H1 (cell line): Measurements from ENCODE around the gene IST1. TPM values are rescaled to one million over a fixed set of nuclear protein-coding genes. Genes with fewer than 3 reads are reported as not detected.

Experiments
- CTCF ChIA-PET: fragments of 300-600 bp; sonication (Branson Sonifier 250); formaldehyde crosslinking; loops from one replicate; lab custom pipeline; 2021; ENCODE audit not compliant: partially characterized antibody; lab: Charles Lee
- POLR2A ChIA-PET: fragments of 300-600 bp; sonication (Branson Sonifier 250); formaldehyde crosslinking; loops from one replicate; lab custom pipeline; 2021; ENCODE audit warnings: inconsistent platforms; ENCODE audit not compliant: partially characterized antibody; lab: Charles Lee
- DNase-seq, 2 experiments: peaks; one replicate each; pipeline versions ENCODE4 v3.0.0 to v3.0.0-alpha.2; 2010 to 2022; ENCODE audit warnings: low spot score in 2 of 2, low read depth in 1 of 2, mixed read lengths in 1 of 2
- FAIRE-seq: peaks from 2 replicates; lab custom pipeline; 2011; peaks lifted over from hg19 to GRCh38; lab: Jason Lieb, UNC
- H2AFZ ChIP-seq: 2 replicates; pipeline ENCODE4 v1.8.1; 2012; ENCODE audit warnings: low read length, inconsistent platforms
- H2AK5ac ChIP-seq: 2 replicates; pipeline ENCODE4 v1.6.1; 2013; ENCODE audit warnings: low read depth, low read length
- H2BK120ac ChIP-seq: replicated peaks from 2 replicates; pipeline ENCODE3; 2013; ENCODE audit warnings: low read depth, low read length, inconsistent platforms
- H2BK12ac ChIP-seq: 2 replicates; pipeline ENCODE4 v1.6.1; 2013; ENCODE audit warnings: low read depth, low read length
- H2BK15ac ChIP-seq: 2 replicates; pipeline ENCODE4 v1.6.1; 2013; ENCODE audit warnings: low read length
- H2BK20ac ChIP-seq: 2 replicates; pipeline ENCODE4 v1.6.1; 2013; ENCODE audit warnings: low read length
- H2BK5ac ChIP-seq: 2 replicates; pipeline ENCODE4 v1.6.1; 2013; ENCODE audit warnings: low read depth, low read length
- H3K14ac ChIP-seq: 2 replicates; pipeline ENCODE4 v1.6.1; 2013; ENCODE audit warnings: inconsistent platforms; ENCODE audit not compliant: insufficient read length
- H3K18ac ChIP-seq: 2 replicates; pipeline ENCODE4 v1.6.1; 2013; ENCODE audit warnings: low read length; ENCODE audit errors: extremely low read depth
- H3K23ac ChIP-seq: 2 replicates; pipeline ENCODE4 v1.6.1; 2013; ENCODE audit warnings: inconsistent platforms; ENCODE audit not compliant: insufficient read length
- H3K23me2 ChIP-seq: 2 replicates; pipeline ENCODE4 v1.6.1; 2013; ENCODE audit warnings: low read depth, low read length
- H3K27ac ChIP-seq: 2 replicates; pipeline ENCODE4 v1.6.1; 2011; ENCODE audit warnings: low read depth, low read length, inconsistent platforms
- H3K27me3 ChIP-seq, 4 experiments: replicated peaks in 1 of 4; 1 replicate in 1 of 4; 2 replicates in 3 of 4; pipeline versions ENCODE4 v1.6.1 to v1.8.1; 2011 to 2013; ENCODE audit warnings: low read length in 3 of 4, mild to moderate bottlenecking in 3 of 4, inconsistent platforms in 2 of 4, mixed read lengths in 2 of 4, moderate library complexity in 1 of 4; ENCODE audit not compliant: control insufficient read depth in 3 of 4, insufficient read depth in 3 of 4; ENCODE audit errors: extremely low read depth in 1 of 4
- H3K36me3 ChIP-seq, 4 experiments: 2 replicates each; pipeline versions ENCODE4 v1.6.1 to v1.8.1; 2011 to 2013; ENCODE audit warnings: mild to moderate bottlenecking in 4 of 4, low read length in 3 of 4, moderate library complexity in 2 of 4, control low read depth in 1 of 4, inconsistent platforms in 1 of 4; ENCODE audit not compliant: insufficient read depth in 4 of 4, control insufficient read depth in 2 of 4
- H3K4ac ChIP-seq: replicated peaks from 2 replicates; pipeline ENCODE3; 2013; ENCODE audit warnings: low read length, low read depth, mixed read lengths, inconsistent platforms; ENCODE audit not compliant: insufficient read length
- H3K4me1 ChIP-seq, 4 experiments: replicated peaks in 1 of 4; 1 replicate in 1 of 4; 2 replicates in 3 of 4; pipeline versions ENCODE4 v1.6.1 to v1.8.1; 2011 to 2013; ENCODE audit warnings: low read length in 3 of 4, inconsistent platforms in 2 of 4, mixed read lengths in 1 of 4; ENCODE audit not compliant: insufficient read depth in 4 of 4, control insufficient read depth in 3 of 4
- H3K4me2 ChIP-seq, 2 experiments: 2 replicates each; pipeline versions ENCODE4 v1.6.1 to v1.8.1; 2011 to 2013; ENCODE audit warnings: low read depth in 2 of 2, low read length in 2 of 2, control low read depth in 1 of 2, inconsistent platforms in 1 of 2, mild to moderate bottlenecking in 1 of 2; ENCODE audit not compliant: insufficient read depth in 1 of 2
- H3K4me3 ChIP-seq, 4 experiments: fragments of 200-600, 300-600 bp in 1 of 4; sonication (generic), shearing (Covaris generic), sonication (Bioruptor Twin) in 1 of 4; 2 replicates each; pipeline versions ENCODE4 v1.5.1 to v1.8.1; 2011 to 2016; ENCODE audit warnings: low read length in 4 of 4, low read depth in 3 of 4, control low read depth in 2 of 4, inconsistent platforms in 2 of 4, mild to moderate bottlenecking in 2 of 4, mixed read lengths in 1 of 4, moderate library complexity in 1 of 4; ENCODE audit not compliant: insufficient read depth in 2 of 4; ENCODE audit errors: extremely low read depth in 1 of 4
- H3K56ac ChIP-seq: replicated peaks from 2 replicates; pipeline ENCODE3; 2013; ENCODE audit warnings: low read depth, mild to moderate bottlenecking, mixed read lengths, low read length, inconsistent platforms; ENCODE audit not compliant: insufficient read length
- H3K79me1 ChIP-seq: 2 replicates; pipeline ENCODE4 v1.6.1; 2013; ENCODE audit warnings: low read depth, low read length, control low read depth
- H3K79me2 ChIP-seq, 2 experiments: 2 replicates each; pipeline versions ENCODE4 v1.6.1 to v1.8.1; 2012 to 2013; ENCODE audit warnings: low read length in 2 of 2, mild to moderate bottlenecking in 2 of 2, inconsistent platforms in 1 of 2; ENCODE audit not compliant: insufficient read depth in 2 of 2, control insufficient read depth in 1 of 2
- H3K9ac ChIP-seq, 4 experiments: replicated peaks in 1 of 4; 1 replicate in 1 of 4; 2 replicates in 3 of 4; pipeline versions ENCODE4 v1.6.1 to v1.8.1; 2011 to 2013; ENCODE audit warnings: low read depth in 3 of 4, low read length in 3 of 4, control low read depth in 2 of 4, mild to moderate bottlenecking in 2 of 4, moderate library complexity in 2 of 4, inconsistent platforms in 1 of 4; ENCODE audit errors: extremely low read depth in 1 of 4
- H3K9me3 ChIP-seq, 2 experiments: 2 replicates each; pipeline versions ENCODE4 v1.6.1 to v1.8.1; 2012 to 2013; ENCODE audit warnings: mild to moderate bottlenecking in 2 of 2, moderate library complexity in 2 of 2, control low read depth in 1 of 2, inconsistent platforms in 1 of 2, low read depth in 1 of 2, low read length in 1 of 2, mixed read lengths in 1 of 2; ENCODE audit not compliant: insufficient read depth in 2 of 2
- H4K20me1 ChIP-seq, 2 experiments: replicated peaks in 1 of 2; 2 replicates each; pipeline versions ENCODE3 to v1.8.1; 2011 to 2013; ENCODE audit warnings: inconsistent platforms in 2 of 2, low read length in 2 of 2, mild to moderate bottlenecking in 1 of 2; ENCODE audit not compliant: insufficient read depth in 2 of 2, control insufficient read depth in 1 of 2
- H4K5ac ChIP-seq: 2 replicates; pipeline ENCODE4 v1.6.1; 2013; ENCODE audit warnings: low read length, low read depth, mixed read lengths, inconsistent platforms; ENCODE audit not compliant: insufficient read length
- H4K8ac ChIP-seq: 2 replicates; pipeline ENCODE4 v1.8.0; 2013; ENCODE audit warnings: mild to moderate bottlenecking, moderate library complexity, low read length, inconsistent platforms; ENCODE audit not compliant: insufficient read depth; ENCODE audit errors: extremely low read depth
- H4K91ac ChIP-seq: replicated peaks from 2 replicates; pipeline ENCODE3; 2013; ENCODE audit warnings: low read length, mixed read lengths, inconsistent platforms; ENCODE audit not compliant: insufficient read length
- ATF3 ChIP-seq: IDR thresholded peaks from 2 replicates; pipeline ENCODE4 v1.6.1; 2011; ENCODE audit warnings: low read depth, mild to moderate bottlenecking, low read length; ENCODE audit not compliant: insufficient read depth
- EP300 ChIP-seq, 2 experiments: IDR thresholded peaks; 1 replicate in 1 of 2; 2 replicates in 1 of 2; pipeline ENCODE4 v1.6.1; 2011 to 2012; ENCODE audit warnings: low read depth in 2 of 2, low read length in 2 of 2, mild to moderate bottlenecking in 2 of 2, borderline replicate concordance in 1 of 2, inconsistent platforms in 1 of 2, moderate library complexity in 1 of 2
- FOSL1 ChIP-seq: IDR thresholded peaks from 2 replicates; pipeline ENCODE4 v1.6.1; 2011; ENCODE audit warnings: mild to moderate bottlenecking, low read depth, low read length, moderate library complexity; ENCODE audit not compliant: insufficient read depth
- HDAC2 ChIP-seq, 2 experiments: fragments of 300-600 bp in 1 of 2; sonication (generic) in 1 of 2; IDR thresholded peaks; 2 replicates each; pipeline ENCODE4 v1.6.1; 2011 to 2012; ENCODE audit warnings: low read depth in 2 of 2, low read length in 2 of 2, mild to moderate bottlenecking in 2 of 2, moderate library complexity in 2 of 2, borderline replicate concordance in 1 of 2, inconsistent platforms in 1 of 2
- NANOG ChIP-seq: IDR thresholded peaks from 2 replicates; pipeline ENCODE4 v1.6.1; 2011; ENCODE audit warnings: low read length, low read depth, mild to moderate bottlenecking, inconsistent platforms; ENCODE audit not compliant: insufficient read depth, poor library complexity, severe bottlenecking
- POLR2A ChIP-seq, 2 experiments: IDR thresholded peaks; 1 replicate in 1 of 2; 2 replicates in 1 of 2; pipeline ENCODE4 v1.6.1; 2011; ENCODE audit warnings: low read depth in 2 of 2, low read length in 2 of 2, mild to moderate bottlenecking in 2 of 2; ENCODE audit errors: control extremely low read depth in 1 of 2
- RXRA ChIP-seq: IDR thresholded peaks from 2 replicates; pipeline ENCODE4 v1.6.1; 2011; ENCODE audit warnings: low read depth, mild to moderate bottlenecking, low read length, moderate library complexity; ENCODE audit not compliant: insufficient read depth
- TAF7 ChIP-seq: optimal IDR thresholded peaks from 2 replicates; pipeline ENCODE3; 2011; ENCODE audit warnings: low read depth, mild to moderate bottlenecking, inconsistent platforms, low read length, moderate library complexity, borderline replicate concordance
- TCF12 ChIP-seq: IDR thresholded peaks from 2 replicates; pipeline ENCODE4 v1.6.1; 2011; ENCODE audit warnings: low read depth, mild to moderate bottlenecking, low read length
- WGBS, 2 experiments: shearing (Covaris generic) in 1 of 2; methylation state at CpG; one replicate each; pipeline versions ENCODE4 v1.1.6 to v1.1.7; 2013 to 2015; ENCODE audit warnings: low lambda C conversion rate in 2 of 2, mixed read lengths in 2 of 2, inconsistent platforms in 1 of 2, low coverage in 1 of 2, missing lambda C conversion rate in 1 of 2; ENCODE audit not compliant: insufficient replicate concordance in 2 of 2, insufficient coverage in 1 of 2, insufficient read length in 1 of 2; ENCODE audit errors: extremely low coverage in 1 of 2, missing lambda C conversion rate in 1 of 2; 5-methylcytosine and 5-hydroxymethylcytosine counted together
- polyA plus RNA-seq, 7 experiments: library from polyadenylated mRNA; depleted of rRNA in 3 of 7; stranded (reverse) in 5 of 7; unstranded in 2 of 7; fragments of >200 nt in 5 of 7; fragments of 200-250 nt in 2 of 7; gene quantifications; 1 replicate in 5 of 7; 2 replicates in 1 of 7; 4 replicates in 1 of 7; pipeline versions ENCODE4 v1.2.1 to v1.2.3, GENCODE V29; 2011 to 2013; ENCODE audit warnings: missing spikeins in 2 of 7, mixed read lengths in 2 of 7
- total RNA-seq: library from RNA; stranded (reverse); fragmentation: NEBNext Ultra II Directional; extraction: Animal tissue kit (Norgen Biotek cat#: 25700); gene quantifications from 2 replicates; pipeline ENCODE4 v1.2.1, GENCODE V29; 2021

IST1 gene
- total and polyA plus RNA-seq, 2 of the 8 experiments (the other 6 are each of a cell fraction or from before 2014, with no cell fraction given): 190 to 248 TPM

DNA sequence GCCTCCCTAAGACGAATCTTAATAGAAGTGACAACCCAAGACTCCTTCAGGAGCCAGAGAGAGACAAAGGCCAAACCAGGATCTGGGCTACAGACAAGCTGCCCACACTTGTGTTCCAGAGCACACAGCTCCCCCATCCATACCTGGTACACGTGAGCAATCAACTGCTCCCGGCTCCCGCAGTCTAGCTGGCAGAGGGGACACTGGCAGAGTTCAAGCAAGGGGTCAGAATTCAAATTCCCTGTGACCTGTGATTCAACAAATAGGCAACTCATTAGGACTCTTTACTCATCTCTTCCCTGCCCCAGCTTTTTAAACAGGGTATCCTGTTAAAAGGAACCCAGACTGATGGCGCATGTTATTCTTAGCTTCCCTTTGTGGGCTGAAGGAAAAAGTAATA is 31.3 kb upstream of the IST1 start:
- Histone ChIP-seq H2BK15ac (no peak overlapping the region), H4K8ac (no peak overlapping the region), H2AFZ (no peak overlapping the region), H3K36me3 (peaks cover 5 to 45% (median 21%) of the 10 kb centered on the region in 4 experiments; a peak in 6 of 8 replicates), H4K91ac (no peak overlapping the region), H2BK5ac (no peak overlapping the region), H3K9me3 (no peaks in the 10 kb centered on the region), H3K4me3 (no peak overlapping the region), H2BK12ac (no peak overlapping the region), H3K4me1 (no peaks in the 10 kb centered on the region), H3K27ac (no peak overlapping the region), H3K18ac (no peak overlapping the region), H3K56ac (no peak overlapping the region), H2AK5ac (no peak overlapping the region), H3K14ac (no peak overlapping the region), H2BK120ac (no peak overlapping the region), H3K79me2 (no peaks in the 10 kb centered on the region), H2BK20ac (no peak overlapping the region), H4K20me1 (peaks cover 3 to 5% of the 10 kb centered on the region in 2 experiments), H3K9ac (no peak overlapping the region), H3K79me1 (no peaks in the 10 kb centered on the region), H4K5ac (no peak overlapping the region), H3K23ac (no peak overlapping the region), H3K4me2 (no peak overlapping the region), H3K4ac (no peak overlapping the region), H3K27me3 (no peaks in the 10 kb centered on the region), H3K23me2 (no peaks in the 10 kb centered on the region)
- no peak for TF ChIP-seq ATF3
- TF ChIP-seq EP300 (IDR thresholded peaks at IDR 0.05; ENCODE audit: borderline replicate concordance in 1 of 2, low read depth in 2 of 2, low read length in 2 of 2): no peak
- no peak for TF ChIP-seq NANOG
- TF ChIP-seq TAF7: no peak
- no peak for TF ChIP-seq TCF12
- TF ChIP-seq HDAC2 (IDR thresholded peaks at IDR 0.05; ENCODE audit: borderline replicate concordance in 1 of 2, low read depth in 2 of 2, low read length in 2 of 2): no peak
- TF ChIP-seq FOSL1: no peak
- TF ChIP-seq RXRA: no peak
- TF ChIP-seq POLR2A (IDR thresholded peaks at IDR 0.05; ENCODE audit: control extremely low read depth in 1 of 2, low read depth in 2 of 2, low read length in 2 of 2): no peak
- ChIA-PET POLR2A (interaction anchor here (1.1 to 2.3 kb wide), 4 partner anchors 10 to 20 kb away, joined by 3 to 9 read pairs (median 4); partner anchors contain the start of genes ATXN1L and ZNF821), CTCF (interaction anchor here (2.7 kb wide), 1 partner anchor 19 kb away, joined by 14 read pairs; no protein-coding TSS in a partner anchor)
- WGBS, 2 experiments: 94% methylated on average over 5 of the region's 5 CpGs; no CpG with 5 or more reads in 1 of the 2 experiments
- FAIRE-seq (no peak), DNase-seq (no peak)
